Mucosa of stomach (tissue), 1 donor: ENCODE measurements around the gene ADAM17.
"Not testable (repeated sequence)": the region's sequence is repeated elsewhere in the genome, so short reads cannot be mapped to it uniquely, and the experiment has no call there.

Experiments used
- H3K27me3 ChIP-seq: one replicate; pipeline ENCODE4 v1.7.0; 2013; ENCODE audit warnings: mild to moderate bottlenecking, low read length; ENCODE audit not compliant: control insufficient read depth, insufficient read depth
- H3K36me3 ChIP-seq: one replicate; pipeline ENCODE4 v1.7.0; 2013; ENCODE audit warnings: low read length; ENCODE audit not compliant: control insufficient read depth, insufficient read depth
- H3K4me1 ChIP-seq: one replicate; pipeline ENCODE4 v1.7.0; 2013; ENCODE audit warnings: mild to moderate bottlenecking, low read length; ENCODE audit not compliant: control insufficient read depth, insufficient read depth
- H3K4me3 ChIP-seq: one replicate; pipeline ENCODE4 v1.7.0; 2013; ENCODE audit warnings: low read length
- H3K9ac ChIP-seq: one replicate; pipeline ENCODE4 v1.7.0; 2013; ENCODE audit warnings: mild to moderate bottlenecking, low read length, moderate library complexity
- H3K9me3 ChIP-seq: one replicate; pipeline ENCODE4 v1.7.0; 2013; ENCODE audit warnings: mild to moderate bottlenecking, low read length, moderate library complexity; ENCODE audit not compliant: control insufficient read depth
- donor health status: Pancreatic carcinoma.

Gene ADAM17

GRCh38 chr2:9555297-9556120, at the start of gene ADAM17:
Gene ADAM17 (minus strand): TSS chr2:9555830. CDS start chr2:9555605, 225 bp downstream.
- Histone ChIP-seq H3K4me1 (peaks cover 6% of the 10 kb centered on the region), H3K9me3 (no peaks in the 10 kb centered on the region), H3K36me3 (no peaks in the 10 kb centered on the region), H3K4me3 (peak within 1 kb of the TSS; percentile 71), H3K27me3 (no peaks in the 10 kb centered on the region), H3K9ac (peak within 1 kb of the TSS; percentile 94)

- Histone ChIP-seq H3K4me3 (no peak overlapping the region), H3K36me3 (no peaks in the 10 kb centered on the region), H3K27me3 (no peaks in the 10 kb centered on the region), H3K9ac (no peak overlapping the region), H3K4me1 (peaks cover under 1% of the 10 kb centered on the region), H3K9me3 (no peaks in the 10 kb centered on the region)
These were observed 46.8 kb upstream of the ADAM17 start for GRCh38 chr2:9602412-9602811.

GRCh38 chr2:9601397-9601796, 45.8 kb upstream of the ADAM17 start:
- Histone ChIP-seq H3K27me3 (no peaks in the 10 kb centered on the region), H3K36me3 (no peaks in the 10 kb centered on the region), H3K9me3 (no peaks in the 10 kb centered on the region), H3K4me1 (no peaks in the 10 kb centered on the region), H3K4me3 (no peak overlapping the region), H3K9ac (no peak overlapping the region)

- Histone ChIP-seq H3K4me3 (no peak overlapping the region), H3K4me1 (peaks cover 6% of the 10 kb centered on the region), H3K27me3 (no peaks in the 10 kb centered on the region), H3K36me3 (no peaks in the 10 kb centered on the region), H3K9me3 (no peaks in the 10 kb centered on the region), H3K9ac (no peak overlapping the region)
These were observed 43.8 kb upstream of the ADAM17 start for GRCh38 chr2:9599430-9599829.

GRCh38 chr2:9596621-9597311, 41.1 kb upstream of the ADAM17 start:
- Histone ChIP-seq H3K9me3 (no peaks in the 10 kb centered on the region), H3K9ac (no peak overlapping the region), H3K27me3 (no peaks in the 10 kb centered on the region), H3K4me3 (no peak overlapping the region), H3K36me3 (no peaks in the 10 kb centered on the region), H3K4me1 (peaks cover 10% of the 10 kb centered on the region)

- no peak overlapping the region for H3K4me3 ChIP-seq
- no peak overlapping the region for H3K9ac ChIP-seq
- H3K27me3 ChIP-seq, result no peaks in the 10 kb centered on the region
- H3K9me3 ChIP-seq, result no peaks in the 10 kb centered on the region
- peaks cover 10% of the 10 kb centered on the region for H3K4me1 ChIP-seq
- H3K36me3 ChIP-seq, result no peaks in the 10 kb centered on the region
These were observed 40.1 kb upstream of the ADAM17 start for GRCh38 chr2:9595746-9596145.

- not testable (repeated sequence) for H3K27me3 ChIP-seq, H3K9me3 ChIP-seq, H3K9ac ChIP-seq, H3K36me3 ChIP-seq, H3K4me3 ChIP-seq
- H3K4me1 ChIP-seq, result peaks cover 10% of the 10 kb centered on the region
These were observed 39.6 kb upstream of the ADAM17 start for GRCh38 chr2:9595256-9595655.

- H3K9me3 ChIP-seq, result no peaks in the 10 kb centered on the region
- H3K36me3 ChIP-seq, result no peaks in the 10 kb centered on the region
- no peak overlapping the region for H3K9ac ChIP-seq
- no peaks in the 10 kb centered on the region for H3K27me3 ChIP-seq
- H3K4me1 ChIP-seq, result peaks cover 10% of the 10 kb centered on the region
- no peak overlapping the region for H3K4me3 ChIP-seq
These were observed 38.9 kb upstream of the ADAM17 start for GRCh38 chr2:9594366-9595054.

GRCh38 chr2:9593925-9594324, 38.3 kb upstream of the ADAM17 start:
- Histone ChIP-seq H3K4me1 (peaks cover 10% of the 10 kb centered on the region), H3K9me3 (no peaks in the 10 kb centered on the region), H3K27me3 (no peaks in the 10 kb centered on the region), H3K4me3 (no peak overlapping the region), H3K9ac (no peak overlapping the region), H3K36me3 (no peaks in the 10 kb centered on the region)

GRCh38 chr2:9592699-9593098, 37.1 kb upstream of the ADAM17 start:
- Histone ChIP-seq H3K4me3 (no peak overlapping the region), H3K27me3 (no peaks in the 10 kb centered on the region), H3K36me3 (no peaks in the 10 kb centered on the region), H3K9ac (no peak overlapping the region), H3K9me3 (no peaks in the 10 kb centered on the region), H3K4me1 (peaks cover 10% of the 10 kb centered on the region)

- Histone ChIP-seq H3K9me3 (no peaks in the 10 kb centered on the region), H3K4me3 (no peak overlapping the region), H3K27me3 (no peaks in the 10 kb centered on the region), H3K4me1 (peaks cover 10% of the 10 kb centered on the region), H3K9ac (no peak overlapping the region), H3K36me3 (no peaks in the 10 kb centered on the region)
These were observed 35.0 kb upstream of the ADAM17 start for GRCh38 chr2:9590641-9591040.

GRCh38 chr2:9586465-9586864, 30.8 kb upstream of the ADAM17 start:
- Histone ChIP-seq H3K27me3 (no peaks in the 10 kb centered on the region), H3K36me3 (no peaks in the 10 kb centered on the region), H3K9me3 (no peaks in the 10 kb centered on the region), H3K9ac (no peak overlapping the region), H3K4me3 (no peak overlapping the region), H3K4me1 (no peaks in the 10 kb centered on the region)
